Astrocyte (in vitro differentiated cells and primary cell): ENCODE data around the gene DGAT2.

Experiments
- CTCF ChIP-seq: IDR thresholded peaks from 2 replicates; pipeline ENCODE4 v1.5.1; 2011; ENCODE audit warnings: low read depth, mild to moderate bottlenecking, inconsistent platforms, low read length, moderate library complexity; ENCODE audit not compliant: insufficient read depth
- EZH2 ChIP-seq: IDR thresholded peaks from 2 replicates; pipeline ENCODE4 v1.6.1; 2012; ENCODE audit warnings: mild to moderate bottlenecking, low read length, inconsistent platforms; ENCODE audit not compliant: insufficient read depth

DNA sequence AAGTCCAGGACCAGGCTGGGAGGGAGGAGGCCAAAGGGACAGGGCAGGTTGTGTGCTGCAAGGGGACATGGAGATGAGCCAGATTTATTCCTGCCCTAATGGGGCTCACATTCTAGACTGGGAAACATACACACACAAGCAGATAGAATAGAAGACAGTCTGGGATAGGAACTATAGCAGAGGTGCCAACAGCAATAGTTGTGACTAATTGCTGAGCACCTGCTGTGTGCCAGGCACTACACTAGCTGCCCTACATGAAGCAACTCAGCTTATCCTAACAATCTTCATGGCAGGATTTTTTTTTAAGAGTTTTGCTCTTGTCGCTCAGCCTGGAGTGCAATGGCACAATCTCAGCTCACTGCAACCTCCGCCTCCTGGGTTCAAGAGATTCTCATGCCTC, 39.6 kb upstream of the DGAT2 start:
- no peak for TF ChIP-seq CTCF
- TF ChIP-seq EZH2: no peak
